ENCODE results near the gene HNRNPU.

HNRNPU gene

GRCh38 chr1:244800821-244801220 lies 63.5 kb downstream of the HNRNPU start:
- DNase-seq, result no peak
